ENCODE results near the gene MAPKAP1.

DNA sequence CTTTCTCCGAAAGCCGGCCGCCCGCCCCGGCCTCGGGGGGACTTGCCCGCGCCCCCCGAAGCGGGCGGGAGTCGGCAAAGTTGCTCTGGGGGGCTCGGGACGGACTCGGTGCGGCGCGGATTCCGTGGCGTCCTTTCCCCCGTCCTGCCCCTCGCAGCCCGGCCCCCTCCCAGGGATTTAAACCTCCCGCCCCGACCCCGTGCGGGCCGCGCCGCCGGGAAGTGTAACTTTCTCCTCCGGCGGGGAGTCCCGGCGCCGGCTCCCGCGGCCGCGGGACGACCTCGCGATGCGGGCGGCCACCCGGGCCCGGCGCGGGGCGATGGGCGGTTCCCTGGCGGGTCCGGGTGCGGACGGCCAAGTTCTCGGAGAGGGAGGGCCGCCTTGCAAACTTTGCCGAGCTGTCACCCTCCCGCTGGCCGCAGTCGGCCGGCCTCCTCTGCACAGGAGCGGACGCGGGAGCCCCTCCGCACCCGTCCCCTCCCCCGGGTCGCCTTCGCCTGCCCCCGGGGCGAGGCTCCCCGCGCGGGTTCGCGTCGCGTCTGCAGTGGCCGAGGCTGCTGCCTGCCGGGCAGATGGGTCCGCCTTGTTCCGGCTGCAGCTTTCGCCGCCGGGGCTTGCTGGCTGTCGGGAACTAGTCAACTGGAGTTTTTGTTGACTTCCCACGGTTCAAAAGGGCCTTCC, 40.9 kb upstream of the MAPKAP1 start:
- TF ChIP-seq, protein P1, sequence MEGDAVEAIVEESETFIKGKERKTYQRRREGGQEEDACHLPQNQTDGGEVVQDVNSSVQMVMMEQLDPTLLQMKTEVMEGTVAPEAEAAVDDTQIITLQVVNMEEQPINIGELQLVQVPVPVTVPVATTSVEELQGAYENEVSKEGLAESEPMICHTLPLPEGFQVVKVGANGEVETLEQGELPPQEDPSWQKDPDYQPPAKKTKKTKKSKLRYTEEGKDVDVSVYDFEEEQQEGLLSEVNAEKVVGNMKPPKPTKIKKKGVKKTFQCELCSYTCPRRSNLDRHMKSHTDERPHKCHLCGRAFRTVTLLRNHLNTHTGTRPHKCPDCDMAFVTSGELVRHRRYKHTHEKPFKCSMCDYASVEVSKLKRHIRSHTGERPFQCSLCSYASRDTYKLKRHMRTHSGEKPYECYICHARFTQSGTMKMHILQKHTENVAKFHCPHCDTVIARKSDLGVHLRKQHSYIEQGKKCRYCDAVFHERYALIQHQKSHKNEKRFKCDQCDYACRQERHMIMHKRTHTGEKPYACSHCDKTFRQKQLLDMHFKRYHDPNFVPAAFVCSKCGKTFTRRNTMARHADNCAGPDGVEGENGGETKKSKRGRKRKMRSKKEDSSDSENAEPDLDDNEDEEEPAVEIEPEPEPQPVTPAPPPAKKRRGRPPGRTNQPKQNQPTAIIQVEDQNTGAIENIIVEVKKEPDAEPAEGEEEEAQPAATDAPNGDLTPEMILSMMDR (IDR thresholded peaks at IDR 0.05; ENCODE audit: poor library complexity, severe bottlenecking) = no peak
- no peak for TF ChIP-seq EZH2 (IDR thresholded peaks at IDR 0.05; ENCODE audit: borderline replicate concordance, insufficient read depth, low read length, poor library complexity, severe bottlenecking)
- no peak for TF ChIP-seq TAF1 (IDR thresholded peaks at IDR 0.05; ENCODE audit: low read depth)
- no peak for TF ChIP-seq SMC3 (conservative IDR thresholded peaks at IDR 0.05; ENCODE audit: poor library complexity)
